ENCODE results near the gene ASXL2. TPM values are rescaled to one million over a fixed set of nuclear protein-coding genes. Genes with fewer than 3 reads are reported as not detected.

The ASXL2 gene
- total RNA-seq, 2 donors from 2014 or later: 16.8 to 17.1 TPM

- no peak for TF ChIP-seq CTCF (IDR thresholded peaks at IDR 0.05)
- H3K4me3 ChIP-seq: no peak overlapping the region
- DNase-seq (ENCODE audit: low spot score): no peak
- H3K27ac ChIP-seq: no peak overlapping the region
- no peaks in the 10 kb centered on the region for H3K9me3 ChIP-seq
- H3K4me1 ChIP-seq: no peaks in the 10 kb centered on the region
- H3K36me3 ChIP-seq: peaks cover 5% of the 10 kb centered on the region
- no peaks in the 10 kb centered on the region for H3K27me3 ChIP-seq
These were observed 32.3 kb downstream of the ASXL2 start for GRCh38 chr2:25845843-25846505.

- Histone ChIP-seq H3K36me3 (peaks cover 5% of the 10 kb centered on the region), H3K27me3 (no peaks in the 10 kb centered on the region), H3K27ac (no peak overlapping the region)
These were observed 34.2 kb downstream of the ASXL2 start for GRCh38 chr2:25844089-25844488.

GRCh38 chr2:25842155-25842554, 36.1 kb downstream of the ASXL2 start:
- Histone ChIP-seq H3K4me1 (no peaks in the 10 kb centered on the region), H3K4me3 (no peak overlapping the region), H3K36me3 (peaks cover 5% of the 10 kb centered on the region), H3K27me3 (no peaks in the 10 kb centered on the region), H3K9me3 (no peaks in the 10 kb centered on the region), H3K27ac (no peak overlapping the region)
- TF ChIP-seq CTCF (IDR thresholded peaks at IDR 0.05): no peak
- DNase-seq (ENCODE audit: low spot score): no peak

More at GRCh38 chr2:25844089-25844488, 34.2 kb downstream of the ASXL2 start:
- no peaks in the 10 kb centered on the region for H3K4me1 ChIP-seq
- H3K4me3 ChIP-seq: no peak overlapping the region
- DNase-seq (ENCODE audit: low spot score): no peak
- TF ChIP-seq CTCF (IDR thresholded peaks at IDR 0.05): no peak
- H3K9me3 ChIP-seq: no peaks in the 10 kb centered on the region

- no peak for DNase-seq (ENCODE audit: low spot score)
- H3K9me3 ChIP-seq: no peaks in the 10 kb centered on the region
- H3K4me1 ChIP-seq: peaks cover 0 to 4% of the 10 kb centered on the region in 2 donors
- no peak for TF ChIP-seq CTCF (IDR thresholded peaks at IDR 0.05)
- H3K27ac ChIP-seq: no peak overlapping the region
- H3K4me3 ChIP-seq: no peak overlapping the region
- no peaks in the 10 kb centered on the region for H3K27me3 ChIP-seq
- H3K36me3 ChIP-seq: peaks cover 5% of the 10 kb centered on the region
These were observed 40.0 kb downstream of the ASXL2 start for GRCh38 chr2:25838152-25838756.

- Histone ChIP-seq H3K9me3 (peaks cover 0 to 10% of the 10 kb centered on the region in 2 donors), H3K4me1 (peaks cover 0 to 4% of the 10 kb centered on the region in 2 donors), H3K4me3 (no peak overlapping the region), H3K36me3 (no peaks in the 10 kb centered on the region), H3K27me3 (no peaks in the 10 kb centered on the region), H3K27ac (no peak overlapping the region)
- no peak for TF ChIP-seq CTCF (IDR thresholded peaks at IDR 0.05)
- no peak for DNase-seq (ENCODE audit: low spot score)
These were observed 42.4 kb downstream of the ASXL2 start for GRCh38 chr2:25835906-25836305.
